NCI-H82 (cell line): ENCODE measurements around the gene FLNB.
"Not testable (repeated sequence)": the region's sequence is repeated elsewhere in the genome, so short reads cannot be mapped to it uniquely, and the experiment has no call there.

ENCODE experiments used
- DNase-seq: peaks from one replicate; lab custom pipeline; 2025; lab: John Stamatoyannopoulos, UW

The FLNB gene

DNA sequence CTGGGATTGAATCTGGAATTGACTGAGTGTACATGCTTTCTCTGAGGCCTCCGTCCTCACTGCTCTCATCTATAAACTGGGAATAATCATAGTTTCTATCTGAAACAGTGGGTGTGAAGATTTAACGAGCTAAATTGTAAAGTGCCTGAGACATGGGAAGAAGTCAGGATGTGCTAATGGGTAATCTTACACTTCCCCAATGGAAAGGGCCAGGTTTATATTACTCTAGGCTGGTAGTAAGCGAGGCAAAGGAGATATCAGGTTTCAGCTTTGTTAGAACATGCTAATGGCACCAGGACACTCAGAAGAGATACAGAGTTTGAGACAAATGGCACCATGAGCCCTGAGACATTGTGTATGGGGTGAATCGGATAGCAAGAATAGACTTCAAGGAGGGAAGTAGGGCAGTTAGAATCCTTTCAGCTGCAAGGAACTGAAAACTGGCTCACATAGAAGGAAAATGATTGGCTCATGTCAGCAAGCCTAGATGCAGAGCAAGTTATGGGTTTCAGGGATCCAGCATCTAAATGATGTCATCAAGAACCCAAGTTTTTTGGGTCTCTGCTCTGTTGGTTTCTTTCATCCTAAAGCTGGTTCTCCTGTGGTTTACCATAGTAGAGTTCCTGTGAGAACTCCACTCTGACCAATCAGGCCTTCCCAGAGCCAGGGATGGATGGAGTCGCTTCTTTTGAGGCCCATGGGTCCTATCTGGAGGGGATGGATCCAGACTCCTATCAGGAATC, 21.8 kb downstream of the FLNB start:
- no peak for DNase-seq

DNA sequence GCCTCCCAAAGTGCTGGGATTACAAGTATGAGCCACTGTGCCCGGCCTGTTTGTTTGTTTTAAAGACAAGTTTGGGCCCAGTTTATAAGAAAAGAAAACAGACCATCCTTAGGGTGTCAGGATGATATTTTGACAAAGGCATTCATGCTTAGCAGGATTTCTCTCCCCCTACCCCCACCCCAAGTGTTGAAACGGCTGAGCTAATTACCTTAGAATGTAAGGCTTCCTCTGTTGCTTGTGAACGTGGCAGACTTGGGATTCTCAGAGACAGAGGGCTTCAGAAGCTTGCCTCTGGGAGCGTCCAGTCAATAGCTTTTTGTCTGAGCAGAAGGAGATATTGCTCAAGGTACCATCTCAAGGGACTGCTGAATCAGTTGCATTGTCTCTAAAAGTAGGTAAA, 24.0 kb downstream of the FLNB start:
- no peak for DNase-seq

DNA sequence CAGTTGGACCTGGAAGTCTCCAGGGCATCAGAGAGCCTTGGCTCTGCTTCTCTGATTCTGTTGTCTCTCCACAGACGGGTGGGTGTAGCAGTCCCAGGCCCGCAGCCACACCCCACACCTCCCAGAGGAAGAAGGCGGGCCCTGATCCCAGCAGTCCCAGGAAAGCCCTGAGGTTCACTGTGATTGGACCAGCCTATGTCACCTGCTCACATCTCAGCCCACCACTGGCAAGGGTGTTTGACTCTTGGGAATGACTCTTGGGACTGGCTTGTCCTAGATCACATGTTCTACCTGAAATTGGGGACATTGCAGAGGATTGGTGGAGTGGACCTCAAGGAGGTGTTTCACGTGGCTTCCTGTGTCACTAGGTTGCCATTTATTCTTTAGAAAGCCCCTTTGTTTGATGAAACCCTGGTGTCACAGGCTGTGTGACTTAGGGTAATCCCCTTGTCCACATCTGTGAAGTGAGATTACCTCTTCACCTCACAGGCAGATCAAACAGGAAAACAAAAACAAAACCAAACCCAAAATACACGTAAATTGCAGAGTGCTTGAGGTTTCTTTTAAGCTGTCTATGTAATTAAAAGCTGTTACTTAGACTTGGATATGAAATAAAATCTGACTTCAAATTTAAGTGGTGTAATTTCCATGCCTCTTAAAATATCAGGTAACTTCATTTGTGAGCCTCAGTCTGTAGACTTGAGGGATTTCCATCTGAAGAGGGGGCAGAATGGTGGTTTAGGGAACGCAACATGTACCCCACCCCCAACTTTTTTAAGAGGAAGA, 26.7 kb downstream of the FLNB start:
- peak; percentile 67 for DNase-seq

DNA sequence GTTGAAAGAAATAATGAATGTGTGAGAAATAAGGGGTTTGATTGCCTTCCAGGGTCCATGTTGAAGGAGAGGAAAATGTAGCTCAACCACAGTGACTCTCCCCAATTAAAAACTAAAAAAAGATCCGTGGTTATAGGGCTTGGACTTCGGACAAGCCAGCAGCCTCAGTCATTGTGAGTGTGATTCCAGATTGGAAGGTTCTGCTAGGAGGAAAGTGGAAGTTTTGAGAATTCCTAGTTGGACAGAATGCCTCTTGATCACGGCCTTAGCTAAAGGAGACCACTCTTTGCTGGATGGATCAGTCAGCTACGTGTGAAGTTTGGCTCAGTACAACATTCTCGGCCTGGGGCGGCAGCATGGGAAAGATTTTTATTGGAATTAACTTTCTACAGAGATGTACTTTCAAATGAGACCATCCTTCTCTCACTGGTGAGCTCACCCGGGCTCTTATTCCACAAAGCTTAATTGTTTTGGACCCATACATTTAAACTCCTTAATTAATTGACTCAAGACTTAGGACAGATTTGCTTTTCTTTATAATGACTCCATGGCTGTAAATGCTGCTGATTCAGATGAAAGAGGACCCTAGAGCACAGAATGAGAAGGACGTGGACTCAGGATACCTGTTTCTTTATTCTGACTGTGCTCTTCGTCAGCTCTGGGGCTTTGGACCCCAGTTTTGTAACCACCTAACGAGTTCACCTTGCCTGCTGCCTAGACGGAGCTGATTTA, 27.5 kb downstream of the FLNB start:
- no peak for DNase-seq

DNA sequence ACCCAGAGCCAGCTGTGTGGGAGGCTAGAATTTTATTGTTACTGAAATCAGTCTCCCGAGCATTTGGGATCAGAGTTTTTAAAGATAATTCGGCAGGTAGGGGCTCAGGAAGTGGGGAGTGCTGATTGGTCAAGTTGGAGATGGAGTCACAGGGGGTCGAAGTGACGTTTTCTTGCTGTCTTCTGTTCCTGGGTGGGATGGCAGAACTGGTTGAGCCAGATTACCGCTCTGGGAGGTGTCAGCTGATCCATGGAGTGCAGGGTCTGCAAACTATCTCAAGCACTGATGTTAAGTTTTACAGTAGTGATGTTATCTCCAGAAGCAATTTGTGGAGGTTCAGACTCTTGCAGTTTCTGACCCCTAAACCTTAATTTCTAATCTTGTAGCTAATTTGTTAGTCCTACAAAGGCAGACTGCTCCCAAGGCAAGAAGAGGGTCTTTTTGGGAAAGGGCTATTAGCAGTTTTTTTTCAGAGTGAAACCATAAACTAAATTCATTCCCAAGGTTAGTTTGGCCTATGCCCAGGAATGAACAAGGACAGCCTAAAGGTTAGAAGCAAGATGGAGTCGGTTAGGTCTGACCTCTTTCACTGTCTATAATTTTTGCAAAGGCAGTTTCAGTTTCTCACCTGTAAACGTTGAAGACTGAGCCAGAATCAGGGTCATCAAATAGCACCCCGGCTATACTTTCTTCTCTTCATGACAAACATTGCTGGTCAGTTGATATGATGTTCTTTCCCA, 28.2 kb downstream of the FLNB start:
- DNase-seq, result no peak

DNA sequence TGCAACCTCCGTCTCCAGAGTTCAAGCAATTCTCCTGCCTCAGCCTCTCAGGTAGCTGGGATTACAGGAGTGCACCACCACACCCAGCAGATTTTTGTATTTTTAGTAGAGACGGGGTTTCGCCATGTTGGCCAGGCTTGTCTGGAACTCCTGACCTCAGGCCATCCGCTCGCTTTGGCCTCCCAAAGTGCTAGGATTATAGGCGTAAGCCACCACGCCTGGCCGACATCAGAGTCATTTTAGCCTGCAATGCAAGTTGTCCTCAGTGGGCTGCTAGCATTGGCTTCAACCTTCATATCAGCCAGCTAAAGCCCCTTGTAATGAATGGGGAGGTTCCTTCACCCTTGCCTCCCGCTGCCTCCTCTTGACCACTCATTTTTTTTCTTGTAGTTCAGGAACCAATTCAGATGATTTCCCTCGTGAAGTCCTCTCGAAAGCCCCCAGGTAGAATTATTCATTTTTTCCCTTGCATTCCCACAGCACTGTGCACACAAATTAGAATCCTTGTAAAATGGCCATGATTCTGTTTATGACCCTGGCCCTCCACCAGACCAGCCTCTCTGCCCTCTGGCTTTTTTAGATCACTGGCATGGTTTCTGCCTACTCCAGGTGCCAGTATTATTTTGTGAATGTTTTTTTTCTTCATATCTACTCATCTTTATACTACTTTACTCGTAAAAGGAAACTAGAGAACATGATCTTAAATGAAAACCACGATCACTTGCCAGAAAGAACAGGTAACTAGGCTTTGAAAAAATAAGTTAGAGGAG, 29.1 kb downstream of the FLNB start:
- DNase-seq, result no peak

DNA sequence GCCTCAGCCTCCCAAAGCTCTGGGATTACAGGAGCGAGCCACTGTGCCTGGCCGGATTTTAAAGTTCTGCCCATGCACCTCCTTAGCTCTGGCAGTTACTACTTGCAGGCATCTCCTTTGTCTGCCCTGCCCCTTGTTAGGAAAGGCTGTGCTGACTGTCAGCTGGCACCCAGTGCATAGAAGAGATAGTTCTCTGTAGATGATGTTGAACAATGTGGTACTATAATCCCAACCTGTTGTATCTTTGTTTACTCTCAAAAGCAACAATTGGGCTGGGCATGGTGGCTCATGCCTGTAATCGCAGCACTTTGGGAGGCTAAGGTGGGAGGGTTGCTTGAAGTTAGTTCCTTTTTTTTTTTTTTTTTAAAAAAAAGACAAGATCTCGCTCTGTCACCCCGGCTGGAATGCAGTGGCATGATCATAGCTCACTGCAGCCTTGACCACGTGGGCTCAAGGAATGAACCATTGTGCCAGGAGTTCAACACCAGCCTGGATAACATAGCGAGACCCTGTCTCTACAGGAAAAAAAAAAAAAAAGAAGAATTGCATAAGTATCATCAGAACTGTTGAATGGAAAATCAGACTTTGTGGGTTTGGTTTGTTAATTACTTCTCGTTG, 30.6 kb downstream of the FLNB start:
- DNase-seq, result no peak

DNA sequence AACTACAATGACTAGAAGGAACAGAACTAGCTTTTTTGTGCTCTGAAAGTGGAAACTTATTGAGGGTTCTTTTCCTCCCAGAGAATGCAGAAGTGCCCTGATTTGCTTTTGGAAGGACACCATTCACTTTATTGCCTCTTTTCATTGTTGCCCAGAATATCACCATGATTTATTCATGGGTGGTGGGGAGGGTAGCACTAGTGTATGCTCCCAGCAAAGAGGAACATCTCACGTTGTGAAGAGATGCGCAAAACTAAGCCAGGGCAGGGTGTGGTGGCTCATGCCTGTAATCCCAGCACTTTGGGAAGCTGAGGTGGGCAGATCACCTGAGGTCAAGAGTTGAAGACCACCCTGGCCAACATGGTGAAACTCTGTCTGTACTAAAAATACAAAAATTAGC, 31.4 kb downstream of the FLNB start:
- DNase-seq, result no peak

DNA sequence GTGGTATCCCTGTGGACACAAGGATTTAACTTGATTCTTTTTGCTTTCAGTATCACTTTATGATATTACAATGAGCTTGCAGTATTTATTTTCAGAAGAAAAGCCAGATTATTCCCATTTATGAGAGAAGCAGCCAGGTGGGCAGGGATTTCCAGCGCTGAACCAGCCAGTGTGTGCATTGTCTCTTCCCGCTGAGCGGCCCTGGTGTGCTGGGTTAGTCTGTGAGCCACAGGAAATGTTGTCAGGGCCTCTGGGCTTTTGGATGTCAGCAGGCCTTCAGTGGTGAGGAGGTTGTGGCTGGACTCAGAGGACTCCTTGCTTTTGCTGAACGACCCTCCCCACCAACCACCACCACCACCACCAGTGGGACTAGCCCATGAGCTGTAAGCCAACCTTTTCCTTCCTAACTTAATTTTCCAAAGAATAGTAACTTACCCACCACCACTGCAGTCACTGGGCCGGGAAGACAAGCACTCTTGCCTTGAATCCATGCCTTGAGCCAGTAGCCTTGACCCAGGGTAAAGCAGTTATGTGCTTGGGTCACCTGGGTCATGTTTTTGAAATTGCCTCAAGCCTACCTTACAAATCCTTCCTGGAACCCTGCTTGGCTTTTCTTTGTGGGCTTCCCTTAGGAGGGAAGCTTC, 33.1 kb downstream of the FLNB start:
- no peak for DNase-seq

DNA sequence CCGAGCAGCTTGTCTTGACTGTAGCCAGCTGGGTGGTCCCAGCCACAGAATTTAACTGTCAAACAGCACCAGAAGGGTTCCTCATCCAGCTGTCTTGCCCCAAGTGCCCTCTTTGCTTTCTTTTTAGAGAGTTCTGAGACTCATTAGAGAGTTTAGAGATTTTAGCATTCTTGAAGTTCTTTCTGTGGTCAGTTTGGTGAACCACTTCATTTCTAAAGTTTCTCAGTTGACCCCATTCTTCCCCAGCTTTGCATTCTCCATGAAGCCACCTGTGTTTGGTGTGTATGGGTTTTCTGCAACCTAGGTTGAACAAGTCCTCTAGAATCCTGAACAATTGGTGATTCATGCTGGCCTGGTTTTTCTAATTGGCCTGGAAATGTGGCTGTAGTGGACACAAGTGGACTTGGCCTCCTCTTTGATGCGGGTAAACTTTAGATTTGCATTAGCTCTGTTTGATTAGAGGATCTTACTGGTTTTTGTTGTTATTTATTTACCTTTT, 33.7 kb downstream of the FLNB start:
- no peak for DNase-seq

DNA sequence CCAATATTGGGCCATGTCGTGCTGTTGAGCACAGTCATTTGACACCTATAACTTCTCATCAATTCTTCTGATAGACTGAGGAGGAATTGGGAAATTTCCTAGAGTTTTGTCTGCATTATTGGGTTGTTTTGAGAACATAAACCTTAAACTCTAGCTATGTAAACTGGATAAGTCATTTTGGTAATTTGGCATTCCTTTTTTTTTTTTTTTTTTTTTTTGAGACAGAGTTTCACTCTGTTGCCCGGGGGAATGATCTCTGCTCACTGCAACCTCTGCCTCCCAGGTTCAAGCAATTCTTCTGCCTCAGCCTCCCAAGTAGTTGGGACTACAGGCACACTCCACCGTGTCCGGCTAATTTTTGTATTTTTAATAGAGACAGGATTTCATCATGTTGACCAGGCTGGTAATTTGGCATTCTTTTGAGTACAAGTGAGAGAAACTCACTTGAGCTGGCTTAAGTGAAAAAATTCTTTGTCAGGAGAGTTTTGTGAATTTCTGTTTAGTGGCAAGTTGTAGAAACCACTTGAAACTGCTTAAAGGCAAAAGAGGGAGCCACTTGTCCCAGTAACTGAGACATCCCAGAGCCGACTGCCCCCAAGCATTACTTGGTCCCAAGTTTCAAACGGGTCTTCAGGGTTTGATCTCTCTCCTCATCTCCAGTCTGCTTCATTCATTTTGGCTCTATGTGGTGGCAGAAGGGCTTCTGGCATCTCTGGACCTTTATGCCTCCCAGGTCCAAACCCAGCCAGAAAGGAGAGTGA, 34.9 kb downstream of the FLNB start:
- no peak for DNase-seq

DNA sequence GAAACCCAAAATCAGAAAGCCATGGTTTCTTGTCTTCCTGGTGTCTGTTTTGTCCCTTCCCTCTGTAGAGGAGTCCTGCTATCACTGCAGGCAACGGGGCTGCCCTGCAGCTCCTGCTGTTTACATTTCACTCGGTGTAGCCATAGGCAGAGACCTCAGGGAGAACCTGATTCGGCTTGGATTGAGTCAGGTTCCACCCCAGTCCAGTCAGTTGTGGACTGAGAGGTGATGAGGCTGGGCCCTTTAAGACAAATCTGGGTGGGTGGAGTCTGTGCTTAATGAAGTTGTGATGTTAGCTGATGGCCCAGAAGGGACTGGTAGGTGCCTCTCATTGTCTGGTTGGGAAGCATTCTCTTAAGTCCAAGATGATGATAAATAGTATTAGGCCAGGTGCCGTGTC, 35.7 kb downstream of the FLNB start:
- no peak for DNase-seq

DNA sequence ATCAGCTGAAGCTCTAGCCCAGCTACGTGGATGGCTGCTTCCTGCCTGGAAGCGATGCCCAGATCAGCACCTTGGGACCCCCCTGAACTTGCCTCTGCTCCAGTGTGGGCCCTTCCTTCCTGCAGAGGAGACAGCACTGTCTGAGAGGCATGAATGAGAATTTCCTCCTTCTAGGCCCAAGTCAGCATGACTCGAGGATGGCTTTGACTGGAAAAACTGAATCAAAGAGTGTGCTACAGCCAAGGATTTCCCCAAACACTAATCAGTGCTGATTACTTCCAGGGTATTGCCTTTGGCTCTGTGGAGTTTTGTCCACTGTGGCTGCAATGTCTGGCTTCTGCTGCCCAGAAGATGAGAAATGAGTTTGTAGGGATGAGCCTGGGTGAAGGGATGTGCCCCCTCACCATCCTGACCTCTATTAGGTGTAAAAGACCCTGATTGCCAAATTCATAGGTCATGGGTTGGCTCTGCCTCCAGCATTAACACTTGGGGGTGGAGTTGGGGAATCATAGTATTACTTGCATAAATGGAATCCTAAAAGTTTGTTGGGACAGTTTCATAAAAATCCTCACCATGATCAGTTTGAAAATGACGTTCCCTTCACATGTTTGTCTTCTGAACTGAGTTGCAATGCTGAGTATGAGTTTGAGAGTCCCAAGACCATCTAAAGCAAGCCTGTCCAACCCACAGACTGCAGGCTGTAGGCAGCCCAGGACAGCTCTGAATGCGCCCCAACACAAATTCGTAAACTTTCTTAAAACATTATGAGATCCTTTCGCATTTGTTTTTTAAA, 36.7 kb downstream of the FLNB start:
- DNase-seq, result no peak

DNA sequence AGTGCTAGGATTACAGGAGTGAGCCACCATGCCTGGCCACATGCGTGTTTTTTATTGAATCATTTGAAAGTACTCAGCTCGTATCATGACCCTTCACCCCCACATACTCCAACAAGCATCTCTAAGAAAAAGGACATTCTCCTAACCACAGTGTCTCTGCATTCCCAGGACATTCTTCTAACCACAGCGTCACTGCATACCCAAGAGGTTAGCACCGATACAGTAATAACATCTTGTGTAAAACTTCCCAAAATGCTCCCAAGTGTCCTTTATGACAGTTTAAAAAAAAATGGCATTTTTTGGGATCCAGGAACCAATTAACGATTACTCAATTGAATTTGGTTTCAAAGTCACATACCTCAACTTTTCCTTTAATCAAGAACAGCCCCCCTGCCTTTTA, 39.6 kb downstream of the FLNB start:
- DNase-seq, result no peak

DNA sequence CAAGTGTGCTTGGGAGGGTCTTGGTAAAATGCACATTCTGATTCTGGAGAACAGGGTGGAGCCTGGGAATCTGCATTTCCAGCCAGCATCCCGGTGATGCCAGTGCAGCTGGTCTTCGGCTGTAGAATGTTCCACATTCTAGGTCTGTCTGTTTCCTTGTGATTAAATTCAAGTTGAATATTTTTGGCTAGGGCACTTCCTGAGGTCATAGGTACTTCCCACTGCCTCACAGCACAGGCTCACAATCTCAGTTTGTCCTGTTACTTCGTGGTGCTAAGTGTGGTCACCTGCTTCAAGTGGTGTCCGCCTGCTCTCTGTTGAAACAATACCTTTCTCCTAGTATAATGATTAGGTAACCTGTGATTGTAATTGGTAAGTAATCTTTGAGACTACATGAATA, 40.1 kb downstream of the FLNB start:
- DNase-seq, result no peak

DNA sequence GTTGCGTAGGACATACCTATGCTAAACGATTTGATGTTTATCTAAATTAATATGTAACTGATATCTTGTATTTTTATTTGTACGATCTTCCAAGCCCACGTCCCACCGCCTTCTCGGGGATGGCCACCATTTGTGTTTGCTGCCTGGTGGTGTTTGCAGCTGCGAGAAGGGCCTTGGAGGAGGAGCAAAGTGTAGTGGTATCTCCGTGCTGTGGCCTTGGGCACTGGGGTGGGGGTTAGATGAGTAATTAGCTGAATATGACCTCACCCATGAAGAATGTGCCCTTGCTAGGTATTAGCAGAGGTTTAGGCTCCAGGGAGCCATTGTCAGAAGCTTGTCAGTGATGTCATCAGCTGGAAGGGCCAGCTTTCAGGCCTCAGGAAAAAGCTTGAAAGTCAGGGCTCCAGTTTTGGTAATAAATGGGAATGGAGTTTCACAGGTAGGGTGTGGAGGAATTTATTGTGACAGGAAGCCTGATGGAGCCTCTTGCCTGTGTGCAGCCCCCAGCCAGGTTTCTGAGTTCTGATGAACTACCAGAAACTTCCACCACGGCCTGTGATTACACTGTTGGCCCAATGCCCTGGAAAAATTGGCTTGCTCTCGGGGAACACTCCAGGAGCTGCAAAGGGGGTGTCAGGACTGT, 41.0 kb downstream of the FLNB start:
- DNase-seq, result peak; percentile 68

DNA sequence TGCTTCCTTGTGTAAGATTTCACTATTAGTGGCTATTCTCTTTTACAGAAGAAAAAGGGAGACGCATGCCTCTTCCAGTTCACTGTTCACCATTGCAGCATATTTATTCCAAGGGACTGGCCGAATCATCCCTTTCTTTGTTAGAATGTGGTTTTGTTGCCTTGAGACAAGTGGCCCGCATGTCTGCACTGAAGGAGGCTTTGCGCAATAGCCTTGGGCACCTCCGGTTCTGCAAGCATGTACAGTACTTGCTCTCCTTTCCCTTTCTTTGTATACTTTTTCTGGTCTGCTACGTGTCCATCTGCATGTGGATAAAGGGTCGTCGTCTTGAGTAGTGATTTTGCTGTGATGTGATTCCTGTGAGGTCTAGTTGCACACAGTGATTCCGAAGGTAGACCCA, 43.0 kb downstream of the FLNB start:
- DNase-seq, result no peak

DNA sequence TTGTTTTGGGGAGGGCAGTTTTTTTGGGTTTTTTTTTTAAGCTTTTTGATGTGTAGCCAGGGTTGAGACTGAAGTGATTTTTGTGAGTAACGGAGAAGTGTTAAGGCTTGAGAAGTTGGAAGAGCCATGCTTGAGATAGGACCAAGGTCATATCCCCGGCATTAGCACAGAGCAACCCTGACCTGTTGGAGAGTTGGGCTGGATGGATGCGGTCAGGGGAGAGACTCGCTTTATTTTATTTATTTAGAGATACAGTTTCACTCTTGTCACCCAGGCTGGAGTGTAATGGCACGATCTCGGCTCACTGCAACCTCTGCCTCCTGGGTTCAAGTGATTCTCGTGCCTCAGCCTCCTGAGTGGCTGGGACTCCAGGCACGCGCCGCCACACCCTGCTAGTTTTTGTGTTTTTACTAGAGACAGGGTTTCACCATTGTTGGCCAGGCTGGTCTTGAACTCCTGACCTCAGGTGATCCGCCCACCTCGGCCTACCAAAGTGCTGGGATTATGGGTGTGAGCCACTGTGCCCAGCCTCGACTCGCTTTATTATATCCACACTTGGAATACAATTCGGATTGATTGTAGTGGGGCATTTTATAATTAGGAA, 43.5 kb downstream of the FLNB start:
- DNase-seq, result not testable (repeated sequence)
